Stimulated activated CD8-positive, alpha-beta memory T cell treated with anti-CD3 and anti-CD28 coated beads, Interleukin-15, amount 100 ng/mL, for 24 hours (primary cell): Measurements from ENCODE around the gene WWOX.
"Not testable (repeated sequence)": the region's sequence is repeated elsewhere in the genome, so short reads cannot be mapped to it uniquely, and the experiment has no call there.

Source experiments
- DNase-seq: peaks from one replicate; pipeline ENCODE4 v3.0.0-alpha.2; 2020; ENCODE audit warnings: low read depth

The WWOX gene

DNA sequence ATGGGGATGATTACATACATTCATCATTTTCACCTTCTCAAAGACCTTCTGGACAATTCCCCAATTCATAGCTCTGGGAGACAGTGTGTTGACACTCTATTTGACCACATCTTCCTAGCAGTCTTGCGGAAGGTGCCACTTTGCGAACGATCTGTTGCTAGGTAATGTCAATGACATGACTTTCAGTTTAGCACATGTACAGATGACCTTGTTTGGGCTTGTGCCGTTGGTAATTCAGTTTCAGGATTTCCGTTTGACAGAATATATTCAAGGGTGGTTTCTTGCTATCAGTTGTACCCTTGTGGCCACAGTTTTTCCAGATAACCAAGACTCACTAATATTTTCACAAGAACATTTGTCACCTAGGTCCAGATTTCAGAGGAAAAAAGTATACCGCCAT lies 478.2 kb downstream of the WWOX start:
- DNase-seq, result no peak

DNA sequence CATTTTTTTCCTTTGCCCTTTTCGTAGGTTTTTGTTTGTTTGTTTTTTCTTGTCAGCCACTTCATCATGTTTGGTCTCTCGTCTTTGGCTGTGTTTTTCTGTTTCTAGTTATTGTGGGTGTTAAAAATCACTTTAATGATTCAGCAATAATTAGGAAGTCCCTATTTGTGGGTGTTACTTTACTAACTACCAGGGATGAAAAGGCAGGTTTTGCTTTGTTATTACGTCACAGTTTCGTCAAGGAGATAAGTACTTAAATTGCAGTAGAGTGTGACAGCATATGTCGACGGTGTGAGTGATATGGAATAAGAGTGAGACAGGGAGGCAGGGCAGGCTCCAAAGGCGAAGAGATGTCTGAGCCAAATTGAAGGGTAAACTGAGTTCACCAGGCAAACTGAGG lies 479.6 kb downstream of the WWOX start:
- no peak for DNase-seq

DNA sequence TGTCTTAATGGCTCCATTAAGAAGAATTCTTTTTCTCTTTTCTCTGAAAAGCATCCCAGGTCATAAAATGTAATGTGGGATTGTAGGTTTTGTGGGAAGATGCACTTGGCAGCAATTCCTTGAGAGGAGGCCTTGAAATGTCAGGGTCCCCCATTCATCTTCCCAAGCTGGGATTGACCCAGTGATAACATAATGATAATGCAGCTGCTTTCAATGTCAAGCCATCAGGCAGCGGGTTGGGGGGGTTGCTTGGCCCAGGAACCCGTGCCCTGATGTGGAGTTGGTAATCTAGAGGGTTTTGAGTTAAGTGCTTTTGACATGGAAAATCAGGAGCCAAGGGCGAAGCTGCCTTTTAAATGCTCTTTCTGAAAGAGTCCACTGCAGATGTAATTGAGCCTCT lies 484.0 kb downstream of the WWOX start:
- no peak for DNase-seq

- no peak for DNase-seq
These were observed 484.9 kb downstream of the WWOX start for GRCh38 chr16:78584213-78584860.

- no peak for DNase-seq
These were observed 485.5 kb downstream of the WWOX start for GRCh38 chr16:78584991-78585390.

- DNase-seq, result no peak
These were observed 489.9 kb downstream of the WWOX start for GRCh38 chr16:78589331-78589730.

GRCh38 chr16:78591682-78592103 lies 492.2 kb downstream of the WWOX start:
- no peak for DNase-seq

DNA sequence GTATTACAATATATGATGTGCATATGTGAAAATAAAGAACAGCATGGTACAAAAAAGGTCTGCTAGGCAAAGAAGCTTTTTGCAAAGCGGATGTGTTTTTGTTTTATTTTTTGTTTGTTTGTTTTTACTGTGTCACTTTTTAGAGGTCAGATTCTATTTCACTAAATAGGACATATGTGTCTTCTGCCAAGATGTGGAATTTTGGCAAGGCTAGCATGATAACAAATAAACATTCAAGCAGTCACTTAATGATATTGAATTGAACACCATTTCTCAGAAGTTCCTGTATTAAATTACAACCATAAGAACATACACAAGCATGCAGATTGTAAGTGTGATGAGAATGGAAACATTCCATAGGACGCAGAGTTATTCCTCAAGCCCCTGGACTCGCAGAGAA lies 492.7 kb downstream of the WWOX start:
- DNase-seq, result no peak

- DNase-seq, result no peak
These were observed 493.9 kb downstream of the WWOX start for GRCh38 chr16:78593352-78593751.

GRCh38 chr16:78594191-78594590 lies 494.7 kb downstream of the WWOX start:
- no peak for DNase-seq

GRCh38 chr16:78596348-78596995 lies 497.0 kb downstream of the WWOX start:
- DNase-seq, result no peak

GRCh38 chr16:78596996-78597422 lies 497.6 kb downstream of the WWOX start:
- DNase-seq, result no peak

- no peak for DNase-seq
These were observed 498.5 kb downstream of the WWOX start for GRCh38 chr16:78597809-78598570.

DNA sequence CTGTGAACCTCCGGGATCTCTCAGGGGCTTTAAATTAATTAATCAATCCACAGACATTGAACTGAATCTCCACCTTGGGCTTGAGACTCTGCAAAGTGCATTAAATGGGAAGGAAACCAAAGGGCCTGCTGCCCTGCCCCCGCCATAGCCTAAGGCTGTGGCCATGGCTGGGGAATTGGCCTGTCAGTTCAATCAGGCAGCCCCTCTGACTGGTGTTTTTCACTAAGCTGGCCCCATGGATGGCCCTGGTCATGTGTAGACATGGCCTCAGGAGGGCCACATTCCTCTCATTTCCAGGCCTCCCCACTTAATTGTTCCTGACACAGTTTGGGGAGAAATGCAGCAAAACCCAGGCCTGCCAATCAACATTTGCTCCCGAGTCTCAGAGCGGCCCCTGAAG lies 499.8 kb downstream of the WWOX start:
- DNase-seq, result no peak

DNA sequence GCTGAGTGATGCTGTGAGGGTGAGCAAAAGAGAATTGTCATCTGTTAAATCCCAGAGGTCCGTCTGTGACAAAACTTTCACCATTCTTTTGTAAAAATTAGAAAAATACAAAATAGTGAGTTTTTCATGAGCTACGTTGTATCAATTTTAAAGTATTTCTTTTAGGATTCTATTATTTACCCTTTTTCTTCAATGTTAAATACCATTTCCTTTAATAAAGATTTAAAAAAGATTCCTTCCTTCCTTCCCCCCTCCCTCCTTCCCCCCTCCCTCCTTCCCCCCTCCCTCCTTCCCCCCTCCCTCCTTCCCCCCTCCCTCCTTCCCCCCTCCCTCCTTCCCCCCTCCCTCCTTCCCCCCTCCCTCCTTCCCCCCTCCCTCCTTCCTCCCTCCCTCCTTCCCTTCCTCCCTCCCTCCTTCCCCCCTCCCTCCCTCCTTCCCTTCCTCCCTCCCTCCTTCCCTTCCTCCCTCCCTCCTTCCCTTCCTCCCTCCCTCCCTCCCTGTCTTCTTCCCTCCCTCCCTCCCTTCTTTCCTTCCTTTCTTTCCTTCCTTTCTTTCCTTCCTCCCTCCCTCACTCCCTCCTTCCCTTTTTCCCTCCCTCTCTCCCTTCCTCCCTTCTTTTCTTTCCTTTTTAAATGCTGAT lies 505.1 kb downstream of the WWOX start:
- not testable (repeated sequence) for DNase-seq

GRCh38 chr16:78605548-78606101 lies 506.2 kb downstream of the WWOX start:
- no peak for DNase-seq

DNA sequence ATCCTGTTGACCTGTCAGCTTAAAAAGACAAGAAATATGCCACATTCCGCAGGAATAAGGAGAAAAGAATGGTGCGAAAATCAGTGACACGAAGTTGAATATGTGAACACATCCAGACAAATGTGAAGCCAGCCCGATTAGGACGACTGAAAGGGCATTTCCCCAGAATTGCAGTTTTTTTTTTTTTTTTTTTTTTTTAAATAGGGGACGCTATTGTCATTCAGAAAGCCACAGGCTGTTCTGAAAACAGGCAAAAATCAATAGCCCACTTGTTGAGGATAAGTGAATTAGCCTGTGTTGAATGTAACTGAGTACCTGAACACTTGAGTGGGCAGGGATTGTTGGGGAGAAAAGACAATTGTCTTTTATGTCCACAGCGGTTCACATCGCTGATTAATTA lies 507.1 kb downstream of the WWOX start:
- DNase-seq, result no peak

GRCh38 chr16:78607022-78607421 lies 507.6 kb downstream of the WWOX start:
- no peak for DNase-seq

- no peak for DNase-seq
These were observed 508.0 kb downstream of the WWOX start for GRCh38 chr16:78607465-78607864.

GRCh38 chr16:78608305-78608776 lies 508.9 kb downstream of the WWOX start:
- no peak for DNase-seq

DNA sequence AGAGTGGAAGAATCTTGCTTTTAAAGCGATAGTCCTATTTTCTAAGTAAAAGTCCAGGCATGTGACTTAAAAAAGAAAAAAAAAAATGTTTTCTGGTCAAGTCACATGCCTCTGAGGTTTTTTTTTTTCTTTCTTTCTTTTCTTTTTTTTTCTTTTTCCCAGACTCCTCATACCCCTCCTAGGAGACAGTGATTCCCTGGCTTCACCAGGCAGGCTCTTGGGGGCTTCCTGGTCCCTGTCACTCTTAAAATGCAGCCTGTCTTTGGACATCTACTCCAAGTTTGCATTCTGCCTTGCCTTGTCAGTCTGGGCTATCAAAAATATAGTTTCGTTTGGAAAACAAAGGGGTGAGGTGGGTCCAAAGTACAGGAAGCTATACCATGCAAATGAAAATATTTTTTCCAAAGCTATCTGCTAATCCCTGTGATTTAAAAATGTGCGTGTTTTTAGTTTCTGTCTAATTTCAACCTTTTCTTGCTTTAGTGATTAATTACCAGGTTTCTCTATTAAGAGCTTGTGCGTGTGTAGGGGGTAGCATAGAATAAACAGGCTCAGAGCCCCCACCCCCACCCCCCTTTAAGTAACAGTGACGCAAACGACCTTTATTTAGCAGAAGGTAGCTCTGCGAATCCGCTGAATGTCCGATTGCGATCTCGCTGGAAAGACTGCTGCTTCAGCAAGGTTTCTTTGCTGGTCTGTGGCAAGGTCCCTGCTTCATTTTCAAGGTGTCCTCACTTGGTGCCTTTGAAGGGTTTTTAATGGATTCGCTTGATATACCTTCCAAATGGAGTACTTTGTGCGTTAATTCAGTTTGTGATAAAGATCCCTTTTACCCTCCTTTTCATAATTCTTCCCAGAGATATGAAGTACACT lies 510.2 kb downstream of the WWOX start:
- DNase-seq, result no peak
